OCI-LY1 (cell line): ENCODE data around the gene CDH13.

Experiments
- H2AFZ ChIP-seq: fragments of 200-600 bp; sonication (generic), shearing (Covaris generic); 2 replicates; pipeline ENCODE4 v1.6.0; 2014; ENCODE audit warnings: antibody characterized with exemption, mild to moderate bottlenecking, low read length
- H3F3A ChIP-seq: fragments of 200-600 bp; sonication (generic), shearing (Covaris generic); 2 replicates; pipeline ENCODE4 v1.6.0; 2014; ENCODE audit warnings: mild to moderate bottlenecking, antibody characterized with exemption, low read length, moderate library complexity; ENCODE audit not compliant: insufficient read depth
- H3K27ac ChIP-seq: fragments of 200-600 bp; sonication (generic); 2 replicates; pipeline ENCODE4 v1.5.1; 2014; ENCODE audit warnings: low read length, mixed run types, mild to moderate bottlenecking, low read depth; ENCODE audit not compliant: poor library complexity, severe bottlenecking
- H3K27me3 ChIP-seq: fragments of 200-600 bp; sonication (generic); 2 replicates; pipeline ENCODE4 v1.6.0; 2014; ENCODE audit warnings: antibody characterized with exemption, mild to moderate bottlenecking, low read length, moderate library complexity; ENCODE audit not compliant: insufficient read depth
- H3K36me3 ChIP-seq: fragments of 200-600 bp; sonication (generic); 2 replicates; pipeline ENCODE4 v1.6.1; 2014; ENCODE audit warnings: mild to moderate bottlenecking, antibody characterized with exemption, low read length, moderate library complexity, mixed read lengths; ENCODE audit not compliant: insufficient read depth
- H3K4me1 ChIP-seq: fragments of 200-600 bp; sonication (generic); 2 replicates; pipeline ENCODE4 v1.5.1; 2014; ENCODE audit warnings: mild to moderate bottlenecking, low read length, moderate library complexity; ENCODE audit not compliant: insufficient read depth, severe bottlenecking
- H3K4me2 ChIP-seq: fragments of 200-600 bp; sonication (generic), shearing (Covaris generic); 2 replicates; pipeline ENCODE4 v1.6.1; 2014; ENCODE audit warnings: low read length
- H3K4me3 ChIP-seq: fragments of 200-600 bp; sonication (generic); 2 replicates; pipeline ENCODE4 v1.5.1; 2014; ENCODE audit warnings: low read length, low read depth, mild to moderate bottlenecking, mixed read lengths; ENCODE audit not compliant: poor library complexity, severe bottlenecking
- H3K79me2 ChIP-seq: fragments of 200-600 bp; shearing (Covaris generic); 2 replicates; pipeline ENCODE4 v1.6.1; 2016; ENCODE audit warnings: mixed run types, low read length, mixed read lengths; ENCODE audit not compliant: insufficient read depth
- H3K9ac ChIP-seq: fragments of 200-600 bp; sonication (generic), shearing (Covaris generic); 2 replicates; pipeline ENCODE4 v1.6.1; 2014; ENCODE audit warnings: mild to moderate bottlenecking, low read length, mixed read lengths
- H3K9me2 ChIP-seq: fragments of 200-600 bp; sonication (generic), shearing (Covaris generic); 2 replicates; pipeline ENCODE4 v1.6.1; 2014; ENCODE audit warnings: low read depth, mild to moderate bottlenecking, low read length, mixed read lengths
- H3K9me3 ChIP-seq: fragments of 200-600 bp; shearing (Covaris generic); 2 replicates; pipeline ENCODE4 v1.6.1; 2014; ENCODE audit warnings: low read length, mixed read lengths
- H4K20me1 ChIP-seq: fragments of 200-600 bp; sonication (generic), shearing (Covaris generic); 2 replicates; pipeline ENCODE4 v1.6.0; 2016; ENCODE audit warnings: mild to moderate bottlenecking, low read length; ENCODE audit not compliant: insufficient read depth
- EZH2 ChIP-seq: fragments of 200-600 bp; sonication (generic), shearing (Covaris generic); IDR thresholded peaks from 2 replicates; pipeline ENCODE4 v1.8.0; 2017; ENCODE audit warnings: borderline replicate concordance, mixed run types, mild to moderate bottlenecking, antibody characterized with exemption, low read length, moderate library complexity, mixed read lengths
- TF ChIP-seq, protein P1 (sequence below): fragments of 200-600 bp; sonication (generic), shearing (Covaris generic); IDR thresholded peaks from 2 replicates; pipeline ENCODE4 v1.5.1; 2017; ENCODE audit warnings: mild to moderate bottlenecking, antibody characterized with exemption, low read length, moderate library complexity, mixed read lengths

CDH13 gene

DNA sequence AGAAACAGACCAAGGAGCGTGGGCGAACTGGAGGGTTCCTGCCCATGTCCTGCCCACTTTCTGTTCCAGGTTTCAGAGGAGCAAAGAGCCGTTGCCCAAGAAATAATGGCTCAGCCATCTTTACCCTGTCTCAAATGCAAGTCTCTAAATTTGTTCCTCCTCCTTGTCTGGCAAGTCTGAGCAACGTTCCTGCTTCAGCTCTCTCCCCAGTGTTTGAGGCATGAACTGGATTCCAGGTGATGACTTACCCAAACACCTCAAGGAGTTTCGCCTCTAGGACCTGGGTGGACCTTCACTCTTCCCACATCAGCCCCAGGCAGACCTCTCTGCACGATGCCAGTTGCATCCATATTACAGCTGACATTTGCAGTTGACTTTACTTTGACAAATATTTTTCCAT lies 659.2 kb downstream of the CDH13 start:
- Histone ChIP-seq H3F3A (no peaks in the 10 kb centered on the region), H3K27ac (no peak overlapping the region), H3K9me3 (no peaks in the 10 kb centered on the region), H3K4me1 (no peaks in the 10 kb centered on the region), H3K36me3 (no peaks in the 10 kb centered on the region), H3K4me2 (no peak overlapping the region), H3K9me2 (no peaks in the 10 kb centered on the region), H3K79me2 (no peaks in the 10 kb centered on the region), H3K9ac (no peak overlapping the region), H3K27me3 (no peaks in the 10 kb centered on the region), H2AFZ (no peak overlapping the region), H3K4me3 (no peak overlapping the region), H4K20me1 (no peaks in the 10 kb centered on the region)
- TF ChIP-seq EZH2: no peak
- TF ChIP-seq, protein P1, sequence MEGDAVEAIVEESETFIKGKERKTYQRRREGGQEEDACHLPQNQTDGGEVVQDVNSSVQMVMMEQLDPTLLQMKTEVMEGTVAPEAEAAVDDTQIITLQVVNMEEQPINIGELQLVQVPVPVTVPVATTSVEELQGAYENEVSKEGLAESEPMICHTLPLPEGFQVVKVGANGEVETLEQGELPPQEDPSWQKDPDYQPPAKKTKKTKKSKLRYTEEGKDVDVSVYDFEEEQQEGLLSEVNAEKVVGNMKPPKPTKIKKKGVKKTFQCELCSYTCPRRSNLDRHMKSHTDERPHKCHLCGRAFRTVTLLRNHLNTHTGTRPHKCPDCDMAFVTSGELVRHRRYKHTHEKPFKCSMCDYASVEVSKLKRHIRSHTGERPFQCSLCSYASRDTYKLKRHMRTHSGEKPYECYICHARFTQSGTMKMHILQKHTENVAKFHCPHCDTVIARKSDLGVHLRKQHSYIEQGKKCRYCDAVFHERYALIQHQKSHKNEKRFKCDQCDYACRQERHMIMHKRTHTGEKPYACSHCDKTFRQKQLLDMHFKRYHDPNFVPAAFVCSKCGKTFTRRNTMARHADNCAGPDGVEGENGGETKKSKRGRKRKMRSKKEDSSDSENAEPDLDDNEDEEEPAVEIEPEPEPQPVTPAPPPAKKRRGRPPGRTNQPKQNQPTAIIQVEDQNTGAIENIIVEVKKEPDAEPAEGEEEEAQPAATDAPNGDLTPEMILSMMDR: no peak

DNA sequence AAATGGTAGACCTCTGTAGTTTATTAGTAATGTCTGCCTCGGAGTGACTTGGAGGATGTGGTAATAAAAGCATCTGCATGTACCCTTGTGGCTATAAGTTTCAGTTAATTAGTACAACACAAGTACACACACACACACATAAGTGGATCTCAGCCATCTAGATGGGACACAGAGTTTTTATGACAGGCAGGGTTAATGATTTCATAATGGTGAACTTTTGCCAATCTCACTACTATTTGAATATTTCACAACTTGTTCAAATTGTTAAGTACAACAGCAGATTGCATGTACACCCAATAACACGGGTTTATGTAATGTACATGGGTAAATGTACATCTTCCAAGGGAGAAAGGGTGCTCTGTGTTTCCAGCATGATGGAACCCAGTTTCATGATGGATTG lies 669.7 kb downstream of the CDH13 start:
- H3K9me2 ChIP-seq: no peaks in the 10 kb centered on the region
- H3F3A ChIP-seq: no peaks in the 10 kb centered on the region
- no peaks in the 10 kb centered on the region for H3K4me1 ChIP-seq
- no peak overlapping the region for H3K4me3 ChIP-seq
- H4K20me1 ChIP-seq: no peaks in the 10 kb centered on the region
- no peak overlapping the region for H3K27ac ChIP-seq
- no peaks in the 10 kb centered on the region for H3K36me3 ChIP-seq
- H2AFZ ChIP-seq: no peak overlapping the region
- no peak overlapping the region for H3K9ac ChIP-seq
- TF ChIP-seq, protein P1: no peak
- no peak for TF ChIP-seq EZH2
- no peak overlapping the region for H3K4me2 ChIP-seq
- no peaks in the 10 kb centered on the region for H3K79me2 ChIP-seq
- H3K9me3 ChIP-seq: no peaks in the 10 kb centered on the region
- no peaks in the 10 kb centered on the region for H3K27me3 ChIP-seq

DNA sequence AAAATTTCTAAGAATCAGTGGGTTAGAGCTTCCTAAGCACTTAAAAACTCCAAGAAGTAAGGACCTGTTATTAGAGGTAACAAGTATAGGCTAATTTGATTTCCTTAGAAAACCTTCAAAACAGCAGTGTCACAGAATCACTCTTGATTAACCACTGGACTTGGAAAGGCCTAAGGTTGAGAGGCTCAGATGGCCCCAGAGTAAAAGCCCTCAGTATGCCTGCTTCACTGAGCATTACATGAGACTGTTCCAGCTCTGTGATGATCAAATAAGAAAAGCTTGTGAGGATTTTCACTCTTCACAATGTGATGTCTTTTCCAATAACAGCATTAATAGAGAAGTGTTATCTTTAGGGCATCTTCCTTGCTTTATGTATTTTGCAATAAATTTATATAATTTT lies 671.8 kb downstream of the CDH13 start:
- no peak for TF ChIP-seq EZH2
- TF ChIP-seq, protein P1: no peak
- no peak overlapping the region for H3K9ac ChIP-seq
- H3K36me3 ChIP-seq: no peaks in the 10 kb centered on the region
- no peak overlapping the region for H3K4me2 ChIP-seq
- no peaks in the 10 kb centered on the region for H3K27me3 ChIP-seq
- no peaks in the 10 kb centered on the region for H3K9me3 ChIP-seq
- no peaks in the 10 kb centered on the region for H3K4me1 ChIP-seq
- H2AFZ ChIP-seq: no peak overlapping the region
- H3K9me2 ChIP-seq: no peaks in the 10 kb centered on the region
- no peaks in the 10 kb centered on the region for H3F3A ChIP-seq
- H3K4me3 ChIP-seq: no peak overlapping the region
- H3K27ac ChIP-seq: no peak overlapping the region
- no peaks in the 10 kb centered on the region for H3K79me2 ChIP-seq
- H4K20me1 ChIP-seq: no peaks in the 10 kb centered on the region
